HG03108 (cell line): Measurements from ENCODE around the gene PDE4C.
A peak's percentile ranks its signal among the peaks of the same experiment; 100 is the strongest.

Experiments
- ATAC-seq: cut with Tn5 transposase; IDR thresholded peaks from one replicate; pipeline ENCODE4 v1.9.1; 2021; ENCODE audit warnings: moderate library complexity; ENCODE audit not compliant: unreplicated experiment

Gene PDE4C

GRCh38 chr19:18202397-18202777 is 23.9 kb downstream of the PDE4C start:
- no peak for ATAC-seq

DNA sequence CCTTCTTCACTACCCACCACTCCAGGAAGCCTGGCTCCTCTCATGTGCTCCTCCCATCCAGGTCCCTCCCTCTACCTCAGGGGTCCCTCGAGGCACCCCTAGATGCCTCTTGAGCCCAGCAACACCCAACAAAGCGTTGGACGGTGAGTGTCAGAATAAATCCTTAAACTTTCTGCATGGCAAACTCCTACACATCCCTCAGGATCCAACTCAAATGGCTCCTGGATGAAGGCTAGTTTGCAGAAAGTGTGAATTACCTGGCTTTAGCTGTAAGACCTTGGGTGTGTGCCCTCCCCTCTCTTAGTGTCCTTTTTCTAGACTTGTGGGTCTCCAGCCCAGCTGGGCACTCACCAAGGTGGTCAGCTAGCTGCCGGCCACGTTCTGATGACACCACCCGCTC is 27.9 kb downstream of the PDE4C start:
- ATAC-seq: no peak

GRCh38 chr19:18197941-18198340 is 28.3 kb downstream of the PDE4C start:
- no peak for ATAC-seq

DNA sequence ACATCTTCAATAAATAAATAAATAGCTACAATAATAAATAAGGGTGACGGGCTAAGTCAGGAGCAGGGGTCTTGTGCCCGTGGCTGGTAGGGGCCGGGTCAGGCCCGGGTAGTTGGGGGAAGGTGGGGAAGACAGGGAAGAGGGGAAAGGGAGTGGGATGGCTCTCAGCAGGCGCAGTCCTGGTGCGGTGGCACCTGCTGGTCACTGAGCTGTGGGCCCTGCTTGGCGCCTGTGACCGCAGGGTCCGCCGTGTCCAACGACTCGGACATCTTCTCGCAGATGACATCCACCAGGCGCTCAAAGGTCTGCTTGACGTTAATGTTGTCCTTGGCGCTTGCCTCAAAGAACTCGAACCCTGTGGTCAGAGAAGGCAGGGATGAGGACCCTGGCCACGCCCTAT is 28.9 kb downstream of the PDE4C start:
- ATAC-seq: no peak

- ATAC-seq: no peak
These were observed 29.8 kb downstream of the PDE4C start for GRCh38 chr19:18196511-18196845.

DNA sequence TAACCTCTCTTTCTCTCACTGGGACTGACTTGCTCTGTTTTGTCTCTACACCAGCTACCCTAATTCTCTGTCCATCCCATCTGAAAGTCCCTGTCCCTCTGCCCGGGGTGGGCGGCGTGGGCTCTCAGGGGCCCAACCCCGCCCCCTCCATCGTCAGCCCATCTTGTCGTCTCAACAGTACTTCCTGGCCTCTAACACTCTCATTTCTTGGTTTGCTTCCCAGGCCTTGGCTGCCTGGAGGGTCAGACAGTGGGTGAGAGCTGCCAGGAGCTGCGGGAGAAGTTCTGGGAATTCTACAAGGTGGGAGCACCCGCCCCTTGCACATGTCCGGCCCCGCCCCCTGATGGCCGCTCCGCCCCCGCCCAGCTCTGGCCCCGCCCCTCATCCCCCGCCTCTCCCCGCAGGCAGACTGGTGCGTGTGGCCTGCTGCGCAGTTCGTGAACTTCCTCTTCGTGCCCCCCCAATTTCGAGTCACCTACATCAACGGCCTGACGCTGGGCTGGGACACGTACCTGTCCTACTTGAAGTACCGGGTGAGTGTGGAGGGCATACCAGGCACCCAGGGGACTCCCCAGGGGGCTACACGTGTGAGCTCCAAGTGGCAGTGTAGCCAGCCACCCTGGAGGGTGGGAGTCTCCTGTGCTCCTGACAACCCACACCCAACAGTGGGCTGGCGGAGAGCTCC is 31.5 kb downstream of the PDE4C start:
- ATAC-seq: no peak

- ATAC-seq: no peak
These were observed 32.1 kb downstream of the PDE4C start for GRCh38 chr19:18194181-18194530.

- no peak for ATAC-seq
These were observed 32.7 kb downstream of the PDE4C start for GRCh38 chr19:18193388-18194180.

DNA sequence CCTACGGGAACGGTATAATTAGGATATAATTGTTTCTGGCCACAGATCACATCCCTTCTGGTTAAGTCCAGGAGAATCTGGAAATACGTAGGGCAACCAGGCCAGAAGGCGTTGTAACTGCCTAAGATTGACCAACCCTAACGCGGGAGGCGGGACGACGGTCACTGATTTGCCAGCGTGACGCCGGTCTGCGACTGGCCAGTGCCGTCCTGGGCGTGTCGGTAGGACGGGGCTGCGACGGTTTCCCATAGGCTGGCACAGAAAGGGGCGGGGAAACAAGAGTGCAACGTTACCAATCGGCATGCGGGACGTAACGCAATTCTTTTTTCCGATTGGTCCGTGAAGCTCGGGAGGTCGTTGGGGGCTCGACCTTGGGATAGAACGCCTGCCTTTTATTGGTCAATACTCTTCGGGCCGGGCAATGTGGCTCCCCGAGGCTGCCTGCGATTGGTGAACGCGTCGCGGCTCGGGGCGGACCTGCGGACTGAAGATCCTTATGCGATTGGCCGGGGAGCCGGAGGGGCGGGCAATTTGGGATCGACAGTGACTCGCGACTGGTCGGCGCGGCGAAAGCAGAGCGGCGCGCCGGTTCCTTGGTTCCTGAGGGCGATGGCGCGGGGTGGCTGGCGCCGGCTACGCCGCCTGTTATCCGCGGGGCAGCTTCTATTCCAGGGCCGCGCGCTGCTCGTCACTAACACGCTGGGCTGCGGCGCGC is 33.4 kb downstream of the PDE4C start, which contains the start of gene MPV17L2:
Gene MPV17L2, plus strand, starts transcription at position 546 of the 715 bp plus-strand sequence. Its CDS starts 64 bp downstream, at position 610.
- ATAC-seq: peak; percentile 81

GRCh38 chr19:18191640-18192062 is 34.6 kb downstream of the PDE4C start:
- no peak for ATAC-seq

GRCh38 chr19:18190278-18190677 is 36.0 kb downstream of the PDE4C start:
- ATAC-seq: no peak

GRCh38 chr19:18185538-18185937 is 40.7 kb downstream of the PDE4C start:
- no peak for ATAC-seq

DNA sequence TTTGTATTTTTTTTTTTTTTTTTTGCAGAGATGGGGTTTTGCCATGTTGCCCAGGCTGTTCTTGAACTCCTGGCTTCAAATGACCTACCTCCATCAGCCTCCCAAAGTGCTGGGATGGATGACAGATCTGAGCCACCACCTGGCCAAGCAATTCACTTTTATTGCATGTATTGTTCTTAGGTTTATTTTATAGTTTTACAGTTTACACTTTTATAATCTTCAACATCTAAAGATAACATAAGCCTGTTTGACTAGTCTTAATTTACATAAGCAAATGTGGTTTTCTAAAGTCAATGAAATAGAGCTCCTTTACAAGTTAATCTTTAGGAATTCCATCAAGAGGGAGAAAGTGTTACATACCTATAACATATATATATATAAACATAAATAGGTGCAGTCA is 42.7 kb downstream of the PDE4C start:
- no peak for ATAC-seq

DNA sequence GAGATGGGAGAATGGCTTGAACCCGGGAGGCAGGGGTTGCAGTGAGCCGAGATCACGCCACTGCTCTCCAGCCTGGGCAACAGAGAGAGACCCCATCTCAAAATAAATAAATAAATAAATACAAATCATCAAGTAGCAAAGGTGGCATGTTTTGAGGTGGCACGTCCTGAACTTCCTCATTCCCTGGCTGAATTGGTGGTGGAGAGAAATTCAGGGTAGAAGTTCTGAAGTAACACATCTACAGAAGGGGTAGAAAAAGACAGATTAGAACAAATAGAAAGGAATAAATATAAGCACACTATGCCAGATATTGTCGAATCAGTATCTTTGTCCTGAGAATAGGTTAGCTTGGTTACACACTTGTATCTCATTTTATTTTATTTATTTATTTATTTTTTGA is 46.3 kb downstream of the PDE4C start:
- no peak for ATAC-seq

GRCh38 chr19:18176367-18177310 is 49.6 kb downstream of the PDE4C start:
- ATAC-seq: no peak

GRCh38 chr19:18174983-18175382 is 51.3 kb downstream of the PDE4C start:
- no peak for ATAC-seq
